Omental fat pad (tissue), 4 donors: ENCODE data around the gene TRIM32. TPM values are rescaled to one million over a fixed set of nuclear protein-coding genes. Genes with fewer than 3 reads are reported as not detected.

Experiments used
- ATAC-seq: fragments of 150-250 bp; one replicate; pipeline ENCODE4 v1.9.1; 2016; ENCODE audit warnings: mild to moderate bottlenecking, moderate library complexity; ENCODE audit not compliant: low FRiP score
- DNase-seq: peaks from one replicate; pipeline ENCODE4 v3.0.0-alpha.2; 2019; ENCODE audit warnings: low spot score
- CTCF ChIP-seq, 3 donors: fragments of 450-650 bp; IDR thresholded peaks; one replicate each; pipeline ENCODE4 v1.5.1; 2016 to 2017; ENCODE audit warnings: antibody characterized with exemption in 3 of 3, mild to moderate bottlenecking in 3 of 3, moderate library complexity in 2 of 3
- total RNA-seq, 4 donors: library from RNA; depleted of rRNA; stranded (reverse); fragments of >200 nt; gene quantifications; one replicate each; pipeline ENCODE4 v1.1.0, GENCODE V29; 2016

TRIM32 gene
- total RNA-seq, 4 donors from 2014 or later: 9.5 to 22.4 (median 15.5) TPM

GRCh38 chr9:116697362-116697761, 10.3 kb downstream of the TRIM32 start:
- DNase-seq: no peak
- TF ChIP-seq CTCF (IDR thresholded peaks at IDR 0.05): no peak
- no peak for ATAC-seq

- ATAC-seq (no peak), DNase-seq (no peak)
- TF ChIP-seq CTCF (IDR thresholded peaks at IDR 0.05): no peak
Measured at GRCh38 chr9:116697887-116698286, 10.8 kb downstream of the TRIM32 start.

GRCh38 chr9:116700279-116700678, 13.2 kb downstream of the TRIM32 start:
- ATAC-seq (no peak), DNase-seq (no peak)
- TF ChIP-seq CTCF (IDR thresholded peaks at IDR 0.05): no peak

- no peak for TF ChIP-seq CTCF (IDR thresholded peaks at IDR 0.05)
- DNase-seq (no peak), ATAC-seq (no peak)
Measured at GRCh38 chr9:116700882-116701865, 14.1 kb downstream of the TRIM32 start.

- DNase-seq: no peak
- TF ChIP-seq CTCF (IDR thresholded peaks at IDR 0.05): no peak
- no peak for ATAC-seq
Measured at GRCh38 chr9:116701940-116702642, 15.0 kb downstream of the TRIM32 start.

- ATAC-seq (no peak), DNase-seq (no peak)
- no peak for TF ChIP-seq CTCF (IDR thresholded peaks at IDR 0.05)
Measured at GRCh38 chr9:116703634-116704033, 16.5 kb downstream of the TRIM32 start.
